RWPE2 (cell line): ENCODE results near the gene ADAM10.

Experiments used
- ATAC-seq: fragments of 200-7000 bp; cut with Tn5 transposase; 3 replicates; pipeline ENCODE4 v1.9.1; 2021; ENCODE audit warnings: low read depth
- DNase-seq: peaks from one replicate; pipeline ENCODE4 v3.0.0-alpha.2; 2020; ENCODE audit warnings: low spot score
- H3K27ac ChIP-seq: fragments of 450-650 bp; 2 replicates; pipeline ENCODE4 v1.5.1; 2017; ENCODE audit warnings: mild to moderate bottlenecking; ENCODE audit not compliant: poor library complexity, severe bottlenecking
- H3K27me3 ChIP-seq: fragments of 250-450 bp; sonication (Bioruptor Pico); 2 replicates; pipeline ENCODE4 v1.5.1; 2021; ENCODE audit warnings: mild to moderate bottlenecking, moderate library complexity; ENCODE audit not compliant: insufficient read depth, poor library complexity, severe bottlenecking
- H3K36me3 ChIP-seq: fragments of 250-450 bp; sonication (Bioruptor Pico); 2 replicates; pipeline ENCODE4 v1.5.1; 2020; ENCODE audit warnings: low read depth, mild to moderate bottlenecking, moderate library complexity
- H3K4me1 ChIP-seq: fragments of 250-450 bp; sonication (Bioruptor Pico); 2 replicates; pipeline ENCODE4 v1.5.1; 2021; ENCODE audit warnings: mild to moderate bottlenecking, moderate library complexity; ENCODE audit not compliant: insufficient read depth, poor library complexity, severe bottlenecking
- H3K4me3 ChIP-seq: fragments of 250-450 bp; sonication (Bioruptor Pico); 2 replicates; pipeline ENCODE4 v1.5.1; 2021; ENCODE audit warnings: mild to moderate bottlenecking, moderate library complexity; ENCODE audit not compliant: severe bottlenecking
- H3K9me3 ChIP-seq: fragments of 250-450 bp; sonication (Bioruptor Pico); 2 replicates; pipeline ENCODE4 v1.5.1; 2021; ENCODE audit warnings: mild to moderate bottlenecking, moderate library complexity; ENCODE audit not compliant: severe bottlenecking
- TF ChIP-seq, protein P1 (sequence below): fragments of 450-650 bp; IDR thresholded peaks from one replicate; pipeline ENCODE4 v1.5.1; 2017; ENCODE audit warnings: mild to moderate bottlenecking, moderate library complexity; ENCODE audit not compliant: poor library complexity, severe bottlenecking

Gene ADAM10

DNA sequence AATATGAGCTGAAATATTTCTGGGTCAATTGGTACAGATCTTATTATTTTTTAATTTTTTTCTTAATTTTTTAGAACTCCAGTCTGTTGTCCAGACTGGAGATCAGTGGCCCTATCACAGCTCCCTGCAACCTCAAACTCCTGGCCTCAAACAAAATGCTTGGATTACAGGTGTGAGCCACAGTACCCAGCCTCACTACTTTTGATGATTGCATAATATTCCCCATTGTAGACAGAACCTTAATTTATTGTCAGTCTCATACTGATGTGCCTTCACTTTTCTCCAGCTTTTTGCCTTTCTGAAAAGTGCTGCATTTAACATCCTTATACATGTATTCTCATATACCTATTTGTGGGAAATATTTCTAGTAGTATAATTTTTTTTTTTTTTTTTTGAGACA, 172.8 kb downstream of the ADAM10 start:
- no peaks in the 10 kb centered on the region for H3K4me1 ChIP-seq
- no peaks in the 10 kb centered on the region for H3K27me3 ChIP-seq
- no peaks in the 10 kb centered on the region for H3K36me3 ChIP-seq
- no peak for ATAC-seq
- DNase-seq = no peak
- TF ChIP-seq, protein P1, sequence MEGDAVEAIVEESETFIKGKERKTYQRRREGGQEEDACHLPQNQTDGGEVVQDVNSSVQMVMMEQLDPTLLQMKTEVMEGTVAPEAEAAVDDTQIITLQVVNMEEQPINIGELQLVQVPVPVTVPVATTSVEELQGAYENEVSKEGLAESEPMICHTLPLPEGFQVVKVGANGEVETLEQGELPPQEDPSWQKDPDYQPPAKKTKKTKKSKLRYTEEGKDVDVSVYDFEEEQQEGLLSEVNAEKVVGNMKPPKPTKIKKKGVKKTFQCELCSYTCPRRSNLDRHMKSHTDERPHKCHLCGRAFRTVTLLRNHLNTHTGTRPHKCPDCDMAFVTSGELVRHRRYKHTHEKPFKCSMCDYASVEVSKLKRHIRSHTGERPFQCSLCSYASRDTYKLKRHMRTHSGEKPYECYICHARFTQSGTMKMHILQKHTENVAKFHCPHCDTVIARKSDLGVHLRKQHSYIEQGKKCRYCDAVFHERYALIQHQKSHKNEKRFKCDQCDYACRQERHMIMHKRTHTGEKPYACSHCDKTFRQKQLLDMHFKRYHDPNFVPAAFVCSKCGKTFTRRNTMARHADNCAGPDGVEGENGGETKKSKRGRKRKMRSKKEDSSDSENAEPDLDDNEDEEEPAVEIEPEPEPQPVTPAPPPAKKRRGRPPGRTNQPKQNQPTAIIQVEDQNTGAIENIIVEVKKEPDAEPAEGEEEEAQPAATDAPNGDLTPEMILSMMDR = no peak
- H3K9me3 ChIP-seq = no peaks in the 10 kb centered on the region
- no peak overlapping the region for H3K4me3 ChIP-seq
- no peak overlapping the region for H3K27ac ChIP-seq

GRCh38 chr15:58575045-58575786, 174.3 kb downstream of the ADAM10 start:
- Histone ChIP-seq H3K9me3 (no peaks in the 10 kb centered on the region), H3K4me1 (no peaks in the 10 kb centered on the region), H3K27ac (no peak overlapping the region), H3K4me3 (no peak overlapping the region), H3K27me3 (no peaks in the 10 kb centered on the region), H3K36me3 (no peaks in the 10 kb centered on the region)
- ATAC-seq (no peak), DNase-seq (no peak)
- TF ChIP-seq, protein P1 = no peak

DNA sequence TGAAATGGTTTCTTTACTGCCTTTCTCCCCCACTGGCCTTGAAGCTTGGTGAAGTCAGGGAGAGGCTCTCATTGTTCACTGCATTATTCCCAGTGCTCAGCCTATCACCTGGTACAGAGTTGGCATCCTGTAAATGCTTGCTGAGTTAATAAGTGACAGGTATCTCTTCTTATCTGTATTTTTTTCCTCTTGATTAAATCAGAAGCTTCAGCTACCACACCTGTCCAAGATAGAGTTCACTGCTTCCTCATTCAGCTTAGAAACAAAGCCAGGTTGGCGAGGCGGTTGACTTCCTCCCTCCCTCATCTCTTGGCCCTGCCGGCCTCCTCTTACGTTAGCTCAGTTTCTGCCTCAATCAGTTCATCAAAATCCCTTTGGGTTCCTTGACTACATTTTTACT, 174.9 kb downstream of the ADAM10 start:
- Histone ChIP-seq H3K4me3 (no peak overlapping the region), H3K9me3 (no peaks in the 10 kb centered on the region), H3K36me3 (no peaks in the 10 kb centered on the region), H3K4me1 (no peaks in the 10 kb centered on the region), H3K27me3 (no peaks in the 10 kb centered on the region), H3K27ac (no peak overlapping the region)
- no peak for DNase-seq
- TF ChIP-seq, protein P1 = no peak
- no peak for ATAC-seq

DNA sequence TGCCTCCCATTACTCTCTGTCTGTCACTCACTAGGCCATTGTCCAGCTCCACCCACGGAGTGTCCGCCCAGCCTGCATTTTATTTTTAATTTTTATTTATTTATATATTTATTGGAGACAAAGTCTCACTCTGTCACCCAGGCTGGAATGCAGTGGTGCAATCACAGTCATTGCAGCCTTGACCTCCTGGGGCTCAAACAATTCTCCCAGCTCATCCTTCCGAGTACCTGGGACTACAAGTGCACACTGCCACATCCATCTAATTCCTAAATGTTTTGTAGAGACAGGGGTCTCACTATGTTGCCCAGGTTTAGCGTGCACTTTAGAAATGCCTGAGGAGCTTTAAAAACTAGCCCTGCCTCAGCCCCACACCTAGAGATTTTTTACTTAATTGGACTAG, 176.2 kb downstream of the ADAM10 start:
- Histone ChIP-seq H3K27ac (no peak overlapping the region), H3K9me3 (no peaks in the 10 kb centered on the region), H3K36me3 (no peaks in the 10 kb centered on the region), H3K4me3 (no peak overlapping the region), H3K27me3 (no peaks in the 10 kb centered on the region), H3K4me1 (no peaks in the 10 kb centered on the region)
- DNase-seq = no peak
- TF ChIP-seq, protein P1 = no peak
- ATAC-seq = no peak

GRCh38 chr15:58572521-58572920, 177.0 kb downstream of the ADAM10 start:
- Histone ChIP-seq H3K4me3 (no peak overlapping the region), H3K27me3 (no peaks in the 10 kb centered on the region), H3K9me3 (no peaks in the 10 kb centered on the region), H3K36me3 (no peaks in the 10 kb centered on the region), H3K4me1 (no peaks in the 10 kb centered on the region), H3K27ac (no peak overlapping the region)
- TF ChIP-seq, protein P1 = no peak
- ATAC-seq (no peak), DNase-seq (no peak)
